ENCODE results near the gene ETFB. TPM values are rescaled to one million over a fixed set of nuclear protein-coding genes. Genes with fewer than 3 reads are reported as not detected.
A peak's percentile ranks its signal among the peaks of the same experiment; 100 is the strongest.

Gene ETFB
- total and polyA plus RNA-seq, 10 of the 15 experiments (the other 5 are each of a cell fraction or from before 2014, with no cell fraction given): 15.1 to 166 (median 87.8) TPM

GRCh38 chr19:51394050-51394836, 28.1 kb upstream of the ETFB start (continued):
- 0 out of 2 replicates have a peak, but pooled peaks have one; percentile 28 for TF ChIP-seq MLLT1 (IDR thresholded peaks at IDR 0.05)
- TF ChIP-seq RUNX3 (IDR thresholded peaks at IDR 0.05; ENCODE audit: low read length): peak; percentile 87
- TF ChIP-seq USF2 (IDR thresholded peaks at IDR 0.05; ENCODE audit: borderline replicate concordance, low read depth, low read length): peak; percentile 28; the same call in 1 of the 2 replicates
- no peak for TF ChIP-seq SUPT20H (IDR thresholded peaks at IDR 0.05; ENCODE audit: borderline replicate concordance, control insufficient read depth, low read depth, low read length)
- TF ChIP-seq CTCF (IDR thresholded peaks at IDR 0.05 in 2 of 3, conservative IDR thresholded peaks at IDR 0.05 in 1 of 3; ENCODE audit: control insufficient read depth in 2 of 3, extremely low read depth in 1 of 3, insufficient read depth in 1 of 3, low read depth in 3 of 3, low read length in 3 of 3): peak; percentile 2 to 29 (median 28); a peak in 2 of 6 replicates
- no peak for TF ChIP-seq ZBED1 (IDR thresholded peaks at IDR 0.05; ENCODE audit: borderline replicate concordance)
- TF ChIP-seq SIX5 (IDR thresholded peaks at IDR 0.05; ENCODE audit: low read depth, low read length, severe bottlenecking): no peak
- TF ChIP-seq BRCA1 (IDR thresholded peaks at IDR 0.05; ENCODE audit: low read depth, low read length): no peak
- no peak for TF ChIP-seq FOXK2 (IDR thresholded peaks at IDR 0.05)
- TF ChIP-seq KAT2A (conservative IDR thresholded peaks at IDR 0.05; ENCODE audit: control insufficient read depth, low read depth, low read length): no peak
- TF ChIP-seq SMC3 (IDR thresholded peaks at IDR 0.05; ENCODE audit: borderline replicate concordance, low read length): peak; percentile 22; the same call in 1 of the 2 replicates
- TF ChIP-seq EZH2 (IDR thresholded peaks at IDR 0.05; ENCODE audit: borderline replicate concordance, control insufficient read depth, low read depth, low read length): no peak
- TF ChIP-seq ZNF687 (IDR thresholded peaks at IDR 0.05): 0 out of 2 replicates have a peak, but pooled peaks have one; percentile 7
- no peak for TF ChIP-seq BCLAF1 (IDR thresholded peaks at IDR 0.05)
- TF ChIP-seq CBX5 (IDR thresholded peaks at IDR 0.05; ENCODE audit: low read depth): no peak
- TF ChIP-seq CBX3 (IDR thresholded peaks at IDR 0.05; ENCODE audit: borderline replicate concordance, low read depth): no peak
- TF ChIP-seq FOS (IDR thresholded peaks at IDR 0.05; ENCODE audit: borderline replicate concordance, extremely low read depth, insufficient read length): peak; percentile 57
